Measurements from ENCODE around the gene CAMK2A.

Gene CAMK2A

GRCh38 chr5:150291388-150292385 lies 2.1 kb upstream of the CAMK2A start:
- TF ChIP-seq POLR2AphosphoS5 (IDR thresholded peaks at IDR 0.05; ENCODE audit: low read depth, low read length) (no peak), TAF1 (IDR thresholded peaks at IDR 0.05; ENCODE audit: borderline replicate concordance, insufficient read depth, low read length) (no peak), SIN3A (IDR thresholded peaks at IDR 0.05; ENCODE audit: borderline replicate concordance, insufficient read depth, low read length) (no peak), REST (IDR thresholded peaks at IDR 0.05; ENCODE audit: insufficient read depth in 1 of 2, low read depth in 2 of 2, low read length in 2 of 2) (no peak), FOXP2 (optimal IDR thresholded peaks at IDR 0.05; ENCODE audit: borderline replicate concordance, extremely low read depth, extremely low read length, insufficient read depth) (no peak)

- TF ChIP-seq TAF1 (IDR thresholded peaks at IDR 0.05; ENCODE audit: borderline replicate concordance, insufficient read depth, low read length) (no peak), SIN3A (IDR thresholded peaks at IDR 0.05; ENCODE audit: borderline replicate concordance, insufficient read depth, low read length) (no peak), FOXP2 (optimal IDR thresholded peaks at IDR 0.05; ENCODE audit: borderline replicate concordance, extremely low read depth, extremely low read length, insufficient read depth) (no peak), POLR2AphosphoS5 (IDR thresholded peaks at IDR 0.05; ENCODE audit: low read depth, low read length) (no peak), REST (IDR thresholded peaks at IDR 0.05; ENCODE audit: insufficient read depth in 1 of 2, low read depth in 2 of 2, low read length in 2 of 2) (no peak)
Observed at GRCh38 chr5:150288791-150289190, 782 bp downstream of the CAMK2A start.

DNA sequence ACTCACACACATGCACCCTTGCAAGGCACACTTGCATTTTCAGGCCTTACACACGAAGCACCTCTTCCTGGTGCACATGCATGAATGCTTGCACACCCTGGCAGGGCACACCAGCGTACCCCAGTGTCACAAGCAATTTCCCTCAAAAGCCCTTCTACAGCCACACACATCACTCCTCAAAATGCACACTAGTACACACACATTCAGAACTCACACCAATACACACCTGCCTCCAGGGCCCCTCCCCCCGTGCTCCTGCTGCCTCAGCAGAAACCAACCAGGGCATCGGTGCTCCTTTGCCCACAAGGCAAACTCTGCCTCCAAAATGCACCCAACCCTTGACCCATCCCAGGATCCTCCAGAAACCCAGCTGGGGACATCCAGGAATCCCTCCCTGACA lies 1.2 kb downstream of the CAMK2A start:
- TF ChIP-seq SIN3A (IDR thresholded peaks at IDR 0.05; ENCODE audit: borderline replicate concordance, insufficient read depth, low read length) (no peak), FOXP2 (optimal IDR thresholded peaks at IDR 0.05; ENCODE audit: borderline replicate concordance, extremely low read depth, extremely low read length, insufficient read depth) (no peak), REST (IDR thresholded peaks at IDR 0.05; ENCODE audit: insufficient read depth in 1 of 2, low read depth in 2 of 2, low read length in 2 of 2) (no peak), POLR2AphosphoS5 (IDR thresholded peaks at IDR 0.05; ENCODE audit: low read depth, low read length) (no peak), TAF1 (IDR thresholded peaks at IDR 0.05; ENCODE audit: borderline replicate concordance, insufficient read depth, low read length) (no peak)

GRCh38 chr5:150286820-150287219 lies 2.8 kb downstream of the CAMK2A start:
- TF ChIP-seq TAF1 (IDR thresholded peaks at IDR 0.05; ENCODE audit: borderline replicate concordance, insufficient read depth, low read length) (no peak), POLR2AphosphoS5 (IDR thresholded peaks at IDR 0.05; ENCODE audit: low read depth, low read length) (no peak), REST (IDR thresholded peaks at IDR 0.05; ENCODE audit: insufficient read depth in 1 of 2, low read depth in 2 of 2, low read length in 2 of 2) (no peak), FOXP2 (optimal IDR thresholded peaks at IDR 0.05; ENCODE audit: borderline replicate concordance, extremely low read depth, extremely low read length, insufficient read depth) (no peak), SIN3A (IDR thresholded peaks at IDR 0.05; ENCODE audit: borderline replicate concordance, insufficient read depth, low read length) (no peak)

All from PFSK-1 (cell line).